Activated CD4-positive, alpha-beta memory T cell treated with anti-CD3 and anti-CD28 coated beads for 36 hours (primary cell): ENCODE results near the gene IL34. TPM values are rescaled to one million over a fixed set of nuclear protein-coding genes. Genes with fewer than 3 reads are reported as not detected.

Experiments used
- CTCF ChIA-PET: fragments of 350-600 bp; sonication (Branson Sonifier 250); formaldehyde crosslinking; loops from one replicate; lab custom pipeline; 2021; ENCODE audit warnings: antibody characterized with exemption, inconsistent platforms; lab: Charles Lee
- POLR2A ChIA-PET: fragments of 350-600 bp; sonication (Branson Sonifier 250); formaldehyde crosslinking; loops from one replicate; lab custom pipeline; 2021; ENCODE audit warnings: antibody characterized with exemption; lab: Charles Lee
- DNase-seq: peaks from one replicate; pipeline ENCODE4 v3.0.0-alpha.2; 2020
- H3K27ac Mint-ChIP-seq: one replicate; pipeline ENCODE4 v1.8.0; 2021; ENCODE audit warnings: mixed read lengths
- H3K27me3 Mint-ChIP-seq: one replicate; pipeline ENCODE4 v1.8.0; 2021; ENCODE audit warnings: mixed read lengths
- H3K36me3 Mint-ChIP-seq: one replicate; pipeline ENCODE4 v1.8.0; 2021; ENCODE audit warnings: mixed read lengths
- H3K4me1 Mint-ChIP-seq: one replicate; pipeline ENCODE4 v1.8.0; 2021; ENCODE audit warnings: low read depth, mixed read lengths
- H3K4me3 Mint-ChIP-seq: one replicate; pipeline ENCODE4 v1.8.0; 2021; ENCODE audit warnings: mild to moderate bottlenecking, mixed read lengths
- H3K9me3 Mint-ChIP-seq: one replicate; pipeline ENCODE4 v1.8.0; 2021; ENCODE audit warnings: mixed read lengths
- intact Hi-C: fragments of 100-400 bp; cut with micrococcal nuclease; formaldehyde crosslinking; loops from one replicate; pipeline ENCODE4 v1.15.1; 2023
- total RNA-seq, 2 experiments: library from RNA; stranded (reverse); gene quantifications; one replicate each; pipeline ENCODE4 v1.2.3, GENCODE V29; 2021

The IL34 gene
- not detected for total RNA-seq

- Mint-ChIP-seq H3K4me1 (no peaks in the 10 kb centered on the region), H3K36me3 (no peaks in the 10 kb centered on the region), H3K9me3 (no peaks in the 10 kb centered on the region), H3K27ac (no peak within 1 kb of the TSS), H3K4me3 (no peak within 1 kb of the TSS), H3K27me3 (peaks cover 4% of the 10 kb centered on the region)
- CTCF ChIA-PET = no interaction called here
- POLR2A ChIA-PET = no interaction called here
- DNase-seq = no peak
- intact Hi-C loops = loop anchor here (10.0 kb wide), 1 partner anchor 152 kb away; no protein-coding TSS in a partner anchor
Measured at GRCh38 chr16:70646260-70647241, at the start of gene IL34. IL34 (plus strand) TSS chr16:70646559; CDS start chr16:70646948, 389 bp downstream.

- H3K27ac Mint-ChIP-seq = no peak overlapping the region
- no peak overlapping the region for H3K4me3 Mint-ChIP-seq
- CTCF ChIA-PET = no interaction called here
- no peaks in the 10 kb centered on the region for H3K9me3 Mint-ChIP-seq
- H3K27me3 Mint-ChIP-seq = no peaks in the 10 kb centered on the region
- no peak for DNase-seq
- POLR2A ChIA-PET = no interaction called here
- intact Hi-C loops = no loop called here
- H3K4me1 Mint-ChIP-seq = no peaks in the 10 kb centered on the region
- no peaks in the 10 kb centered on the region for H3K36me3 Mint-ChIP-seq
Measured at GRCh38 chr16:70597135-70597835, 49.1 kb upstream of the IL34 start.

GRCh38 chr16:70598937-70599503, 47.3 kb upstream of the IL34 start:
- Mint-ChIP-seq H3K4me1 (peaks cover 1% of the 10 kb centered on the region), H3K9me3 (no peaks in the 10 kb centered on the region), H3K4me3 (no peak overlapping the region), H3K27ac (no peak overlapping the region), H3K27me3 (no peaks in the 10 kb centered on the region), H3K36me3 (no peaks in the 10 kb centered on the region)
- ChIA-PET CTCF (no interaction called here), POLR2A (interaction anchor here (0.7 kb wide), 1 partner anchor 88 kb away, joined by 4 read pairs; no protein-coding TSS in a partner anchor)
- intact Hi-C loops = no loop called here
- DNase-seq = no peak

GRCh38 chr16:70600730-70601129, 45.6 kb upstream of the IL34 start:
- Mint-ChIP-seq H3K9me3 (no peaks in the 10 kb centered on the region), H3K27me3 (no peaks in the 10 kb centered on the region), H3K4me1 (peaks cover 2% of the 10 kb centered on the region), H3K36me3 (no peaks in the 10 kb centered on the region), H3K4me3 (no peak overlapping the region), H3K27ac (no peak overlapping the region)
- intact Hi-C loops = no loop called here
- no peak for DNase-seq
- CTCF ChIA-PET = no interaction called here
- POLR2A ChIA-PET = no interaction called here

- Mint-ChIP-seq H3K27ac (no peak overlapping the region), H3K36me3 (no peaks in the 10 kb centered on the region), H3K4me1 (peaks cover 2% of the 10 kb centered on the region), H3K9me3 (no peaks in the 10 kb centered on the region), H3K4me3 (no peak overlapping the region), H3K27me3 (no peaks in the 10 kb centered on the region)
- ChIA-PET POLR2A (no interaction called here), CTCF (interaction anchor here (1.3 kb wide), 1 partner anchor 51 kb away, joined by 7 read pairs; no protein-coding TSS in a partner anchor)
- DNase-seq = no peak
- intact Hi-C loops = no loop called here
Measured at GRCh38 chr16:70601576-70602575, 44.5 kb upstream of the IL34 start.

GRCh38 chr16:70602831-70603230, 43.5 kb upstream of the IL34 start:
- intact Hi-C loops = no loop called here
- Mint-ChIP-seq H3K36me3 (no peaks in the 10 kb centered on the region), H3K27ac (no peak overlapping the region), H3K27me3 (no peaks in the 10 kb centered on the region), H3K4me1 (peaks cover 2% of the 10 kb centered on the region), H3K9me3 (no peaks in the 10 kb centered on the region), H3K4me3 (no peak overlapping the region)
- no peak for DNase-seq
- ChIA-PET CTCF (no interaction called here), POLR2A (no interaction called here)

GRCh38 chr16:70604407-70605282, 41.7 kb upstream of the IL34 start:
- no peak for DNase-seq
- intact Hi-C loops = no loop called here
- Mint-ChIP-seq H3K27me3 (no peaks in the 10 kb centered on the region), H3K4me1 (peaks cover 2% of the 10 kb centered on the region), H3K27ac (no peak overlapping the region), H3K36me3 (no peaks in the 10 kb centered on the region), H3K9me3 (no peaks in the 10 kb centered on the region), H3K4me3 (no peak overlapping the region)
- POLR2A ChIA-PET = no interaction called here
- CTCF ChIA-PET = no interaction called here

GRCh38 chr16:70605283-70605657, 41.1 kb upstream of the IL34 start:
- peaks cover 2% of the 10 kb centered on the region for H3K4me1 Mint-ChIP-seq
- H3K27ac Mint-ChIP-seq = no peak overlapping the region
- no peak overlapping the region for H3K4me3 Mint-ChIP-seq
- H3K27me3 Mint-ChIP-seq = no peaks in the 10 kb centered on the region
- H3K36me3 Mint-ChIP-seq = no peaks in the 10 kb centered on the region
- no peak for DNase-seq
- intact Hi-C loops = no loop called here
- no peaks in the 10 kb centered on the region for H3K9me3 Mint-ChIP-seq
- CTCF ChIA-PET = no interaction called here
- POLR2A ChIA-PET = no interaction called here

GRCh38 chr16:70608521-70608920, 37.8 kb upstream of the IL34 start:
- intact Hi-C loops = no loop called here
- CTCF ChIA-PET = no interaction called here
- H3K4me1 Mint-ChIP-seq = peaks cover 2% of the 10 kb centered on the region
- H3K9me3 Mint-ChIP-seq = no peaks in the 10 kb centered on the region
- no peak overlapping the region for H3K27ac Mint-ChIP-seq
- no peaks in the 10 kb centered on the region for H3K36me3 Mint-ChIP-seq
- DNase-seq = no peak
- H3K27me3 Mint-ChIP-seq = no peaks in the 10 kb centered on the region
- no peak overlapping the region for H3K4me3 Mint-ChIP-seq
- POLR2A ChIA-PET = no interaction called here

- Mint-ChIP-seq H3K9me3 (no peaks in the 10 kb centered on the region), H3K27me3 (no peaks in the 10 kb centered on the region), H3K4me1 (no peaks in the 10 kb centered on the region), H3K4me3 (no peak overlapping the region), H3K36me3 (no peaks in the 10 kb centered on the region), H3K27ac (no peak overlapping the region)
- intact Hi-C loops = no loop called here
- DNase-seq = no peak
- ChIA-PET CTCF (interaction anchor here (0.7 kb wide), 1 partner anchor 251 kb away, joined by 3 read pairs; no protein-coding TSS in a partner anchor), POLR2A (no interaction called here)
Measured at GRCh38 chr16:70610273-70611223, 35.8 kb upstream of the IL34 start.
